Peyer's patch (tissue), 4 donors: ENCODE results near the gene B4GALT4. TPM values are rescaled to one million over a fixed set of nuclear protein-coding genes. Genes with fewer than 3 reads are reported as not detected.

Experiments
- DNase-seq, 3 donors: peaks; one replicate each; pipeline ENCODE4 v3.0.0-alpha.2; 2017 to 2019
- H3K27ac ChIP-seq, 4 donors: fragments of 200-600 bp; sonication (generic); one replicate each; pipeline ENCODE4 v1.5.1; 2016 to 2019
- H3K27me3 ChIP-seq, 2 donors: fragments of 200-600 bp; sonication (generic); one replicate each; pipeline ENCODE4 v1.5.1; 2019
- H3K36me3 ChIP-seq, 3 donors: fragments of 200-600 bp; sonication (generic); one replicate each; pipeline ENCODE4 v1.5.1; 2016 to 2019
- H3K4me1 ChIP-seq, 4 donors: fragments of 200-600 bp; sonication (generic); one replicate each; pipeline ENCODE4 v1.5.1; 2016 to 2019
- H3K4me3 ChIP-seq, 4 donors: fragments of 200-600 bp; sonication (generic); 1 replicate in 3 of 4; 2 replicates in 1 of 4; pipeline ENCODE4 v1.5.1; 2016 to 2019; ENCODE audit warnings: mild to moderate bottlenecking in 1 of 4
- H3K9me3 ChIP-seq, 4 donors: fragments of 200-600 bp; sonication (generic); one replicate each; pipeline ENCODE4 v1.5.1; 2016 to 2019; ENCODE audit warnings: mild to moderate bottlenecking in 1 of 4
- POLR2A ChIP-seq, 2 donors: fragments of 450-650 bp; IDR thresholded peaks; one replicate each; pipeline ENCODE4 v1.5.1; 2017; ENCODE audit warnings: antibody characterized with exemption in 2 of 2, mild to moderate bottlenecking in 2 of 2, moderate library complexity in 2 of 2
- total RNA-seq, 4 donors: library from RNA; depleted of rRNA; stranded (reverse); fragments of >200 nt; gene quantifications; one replicate each; pipeline ENCODE4 v1.1.0, GENCODE V29; 2016
- TF ChIP-seq, protein P1 (sequence below), 6 experiments: fragments of 450-650 bp in 4 of 6; fragments of 200-600 bp in 2 of 6; sonication (generic) in 1 of 6; IDR thresholded peaks; one replicate each; pipeline ENCODE4 v1.5.1; 2017 to 2019; ENCODE audit warnings: antibody characterized with exemption in 6 of 6, mild to moderate bottlenecking in 3 of 6, moderate library complexity in 1 of 6

The B4GALT4 gene
- total RNA-seq, 4 donors from 2014 or later, result 10.7 to 59.9 (median 47.9) TPM

DNA sequence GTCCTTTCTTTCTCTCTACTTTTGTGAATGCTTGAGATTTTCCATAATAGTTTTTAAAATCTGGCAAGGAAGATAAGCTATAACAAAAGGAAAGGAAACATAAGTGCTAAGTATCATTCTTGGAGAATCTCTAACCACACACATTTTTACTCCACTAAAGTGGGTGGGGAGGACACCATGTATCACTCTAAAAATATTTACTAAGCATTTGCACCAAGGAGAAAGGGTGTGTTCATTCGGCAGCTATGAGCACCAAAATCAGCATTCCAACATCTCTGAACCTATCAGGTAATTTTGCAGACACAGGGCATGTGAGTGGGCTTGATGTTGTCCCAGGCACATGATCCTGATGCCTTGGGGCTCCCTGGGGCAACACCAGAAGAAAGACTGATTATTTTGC lies 5.5 kb downstream of the B4GALT4 start:
- no peak overlapping the region for H3K27ac ChIP-seq
- H3K4me3 ChIP-seq, result no peak overlapping the region
- TF ChIP-seq POLR2A (IDR thresholded peaks at IDR 0.05), result no peak
- TF ChIP-seq, protein P1, sequence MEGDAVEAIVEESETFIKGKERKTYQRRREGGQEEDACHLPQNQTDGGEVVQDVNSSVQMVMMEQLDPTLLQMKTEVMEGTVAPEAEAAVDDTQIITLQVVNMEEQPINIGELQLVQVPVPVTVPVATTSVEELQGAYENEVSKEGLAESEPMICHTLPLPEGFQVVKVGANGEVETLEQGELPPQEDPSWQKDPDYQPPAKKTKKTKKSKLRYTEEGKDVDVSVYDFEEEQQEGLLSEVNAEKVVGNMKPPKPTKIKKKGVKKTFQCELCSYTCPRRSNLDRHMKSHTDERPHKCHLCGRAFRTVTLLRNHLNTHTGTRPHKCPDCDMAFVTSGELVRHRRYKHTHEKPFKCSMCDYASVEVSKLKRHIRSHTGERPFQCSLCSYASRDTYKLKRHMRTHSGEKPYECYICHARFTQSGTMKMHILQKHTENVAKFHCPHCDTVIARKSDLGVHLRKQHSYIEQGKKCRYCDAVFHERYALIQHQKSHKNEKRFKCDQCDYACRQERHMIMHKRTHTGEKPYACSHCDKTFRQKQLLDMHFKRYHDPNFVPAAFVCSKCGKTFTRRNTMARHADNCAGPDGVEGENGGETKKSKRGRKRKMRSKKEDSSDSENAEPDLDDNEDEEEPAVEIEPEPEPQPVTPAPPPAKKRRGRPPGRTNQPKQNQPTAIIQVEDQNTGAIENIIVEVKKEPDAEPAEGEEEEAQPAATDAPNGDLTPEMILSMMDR (IDR thresholded peaks at IDR 0.05), result no peak
- H3K27me3 ChIP-seq, result no peaks in the 10 kb centered on the region
- peaks cover 0 to 64% (median 0%) of the 10 kb centered on the region in 3 donors for H3K36me3 ChIP-seq
- DNase-seq, result no peak
- no peaks in the 10 kb centered on the region for H3K9me3 ChIP-seq
- H3K4me1 ChIP-seq, result peaks cover 0 to 30% (median 5%) of the 10 kb centered on the region in 4 donors

DNA sequence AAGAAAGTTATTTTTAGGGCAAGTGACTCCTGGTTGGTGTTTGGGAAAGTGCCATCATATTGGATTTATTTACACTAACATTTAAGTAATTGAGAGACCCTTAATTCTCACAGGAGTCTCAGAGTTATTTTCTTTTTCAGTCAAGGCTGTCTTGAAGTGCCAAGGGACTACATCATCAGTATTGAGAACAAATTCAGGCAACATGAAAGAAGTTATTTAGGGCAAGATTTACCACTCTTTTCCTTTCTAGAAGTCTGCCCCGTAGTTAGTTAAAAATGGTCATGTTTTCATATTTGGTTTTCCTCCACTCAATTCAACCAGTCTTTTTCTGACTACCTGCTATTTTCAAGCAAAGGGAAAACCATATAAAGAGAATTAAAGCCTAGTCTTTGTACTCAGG lies 6.1 kb downstream of the B4GALT4 start:
- TF ChIP-seq, protein P1 (IDR thresholded peaks at IDR 0.05), result no peak
- TF ChIP-seq POLR2A (IDR thresholded peaks at IDR 0.05), result no peak
- DNase-seq, result no peak
- H3K27ac ChIP-seq, result no peak overlapping the region
- H3K36me3 ChIP-seq, result peaks cover 0 to 69% (median 0%) of the 10 kb centered on the region in 3 donors
- H3K9me3 ChIP-seq, result no peaks in the 10 kb centered on the region
- peaks cover 0 to 30% (median 4%) of the 10 kb centered on the region in 4 donors for H3K4me1 ChIP-seq
- H3K4me3 ChIP-seq, result no peak overlapping the region
- no peaks in the 10 kb centered on the region for H3K27me3 ChIP-seq

DNA sequence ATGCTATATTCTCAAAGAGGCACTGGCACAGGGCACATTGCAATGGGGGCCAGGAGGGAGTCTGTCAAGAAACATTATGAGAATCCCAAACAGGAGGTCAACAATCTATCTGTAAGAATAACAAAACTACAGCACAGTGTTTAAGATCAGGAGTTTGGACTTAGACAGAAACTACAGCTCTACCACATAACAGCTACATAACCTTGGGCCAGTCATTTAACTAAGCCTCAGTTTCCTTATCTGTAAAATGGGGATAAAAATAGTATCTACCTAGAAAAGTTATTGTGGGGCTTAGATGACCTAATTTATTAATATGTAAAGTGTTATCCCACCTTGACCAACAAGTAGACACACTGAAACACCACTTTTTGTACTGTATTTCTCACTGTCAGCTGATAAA lies 9.9 kb downstream of the B4GALT4 start:
- H3K4me1 ChIP-seq, result peaks cover 0 to 26% (median 0%) of the 10 kb centered on the region in 4 donors
- H3K27ac ChIP-seq, result no peak overlapping the region
- peaks cover 0 to 87% (median 0%) of the 10 kb centered on the region in 3 donors for H3K36me3 ChIP-seq
- no peaks in the 10 kb centered on the region for H3K9me3 ChIP-seq
- H3K4me3 ChIP-seq, result no peak overlapping the region
- H3K27me3 ChIP-seq, result no peaks in the 10 kb centered on the region
- TF ChIP-seq POLR2A (IDR thresholded peaks at IDR 0.05), result no peak
- TF ChIP-seq, protein P1 (IDR thresholded peaks at IDR 0.05), result no peak
- no peak for DNase-seq

DNA sequence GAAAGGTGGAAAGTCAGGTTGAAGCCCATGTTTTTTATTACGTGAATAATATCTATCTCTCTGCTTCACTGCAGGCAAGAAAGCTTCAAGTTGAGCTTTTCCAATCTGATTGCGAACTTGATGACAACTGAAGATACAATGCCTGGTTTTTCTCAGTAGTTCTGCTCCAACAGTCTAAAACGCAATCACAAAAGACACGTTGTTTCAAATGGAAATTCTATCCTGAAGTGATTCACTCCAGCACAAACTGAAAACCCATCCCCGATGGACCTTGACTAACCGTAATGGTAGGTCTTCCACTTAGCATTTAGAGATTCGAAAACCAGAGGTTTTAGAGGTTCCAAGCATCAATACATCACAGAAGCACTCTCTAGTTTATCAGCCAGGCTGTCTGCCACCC lies 10.6 kb downstream of the B4GALT4 start:
- Histone ChIP-seq H3K9me3 (no peaks in the 10 kb centered on the region), H3K36me3 (peaks cover 0 to 81% (median 0%) of the 10 kb centered on the region in 3 donors), H3K27me3 (no peaks in the 10 kb centered on the region), H3K4me1 (peaks cover 0 to 28% (median 0%) of the 10 kb centered on the region in 4 donors), H3K4me3 (no peak overlapping the region), H3K27ac (no peak overlapping the region)
- DNase-seq, result no peak
- TF ChIP-seq, protein P1 (IDR thresholded peaks at IDR 0.05), result no peak
- TF ChIP-seq POLR2A (IDR thresholded peaks at IDR 0.05), result no peak

DNA sequence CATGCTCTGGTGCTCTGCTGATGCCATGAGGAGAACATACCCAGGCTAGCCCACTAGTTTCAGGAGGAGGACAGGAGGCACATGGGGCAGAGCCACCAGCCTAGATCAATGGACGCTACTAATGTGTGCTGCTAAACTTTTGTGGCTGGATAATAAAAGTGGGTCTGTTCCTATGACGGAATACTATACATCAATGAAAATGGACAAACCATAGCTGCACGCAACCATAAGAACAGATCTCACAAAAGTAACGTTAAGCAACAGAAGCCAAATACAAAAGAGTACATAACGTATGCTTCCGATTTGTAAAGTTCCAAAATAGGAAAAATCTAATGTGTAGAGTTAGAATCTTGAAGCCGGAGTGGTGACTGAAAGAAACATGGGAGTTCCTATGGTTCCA lies 11.5 kb downstream of the B4GALT4 start:
- no peaks in the 10 kb centered on the region for H3K9me3 ChIP-seq
- no peak for DNase-seq
- H3K27ac ChIP-seq, result no peak overlapping the region
- peaks cover 0 to 20% (median 0%) of the 10 kb centered on the region in 4 donors for H3K4me1 ChIP-seq
- TF ChIP-seq, protein P1 (IDR thresholded peaks at IDR 0.05), result no peak
- no peak for TF ChIP-seq POLR2A (IDR thresholded peaks at IDR 0.05)
- H3K4me3 ChIP-seq, result no peak overlapping the region
- peaks cover 0 to 73% (median 0%) of the 10 kb centered on the region in 3 donors for H3K36me3 ChIP-seq
- H3K27me3 ChIP-seq, result no peaks in the 10 kb centered on the region
